ENCODE data around the gene SDC4.
"Not testable (repeated sequence)": the region's sequence is repeated elsewhere in the genome, so short reads cannot be mapped to it uniquely, and the experiment has no call there.

Gene SDC4

GRCh38 chr20:45354423-45355208, 6.4 kb upstream of the SDC4 start:
- Histone ChIP-seq H3K27me3 (ENCODE audit: control insufficient read depth in 5 of 5, insufficient read depth in 4 of 5, low read length in 5 of 5) (no peaks in the 10 kb centered on the region), H3K36me3 (ENCODE audit: control insufficient read depth in 5 of 5, insufficient read depth in 5 of 5, low read length in 5 of 5) (no peaks in the 10 kb centered on the region), H3K9ac (ENCODE audit: low read length in 5 of 5) (no peak overlapping the region), H3K27ac (ENCODE audit: low read depth, low read length) (no peak overlapping the region), H3K4me1 (ENCODE audit: control insufficient read depth in 5 of 5, insufficient read depth in 5 of 5, low read length in 5 of 5) (peaks cover 10 to 25% (median 20%) of the 10 kb centered on the region in 5 donors), H3K4me3 (ENCODE audit: low read depth in 1 of 5, low read length in 5 of 5) (no peak overlapping the region), H3K9me3 (ENCODE audit: control insufficient read depth in 5 of 5, low read length in 5 of 5) (no peaks in the 10 kb centered on the region)

- H3K36me3 ChIP-seq (ENCODE audit: control insufficient read depth in 5 of 5, insufficient read depth in 5 of 5, low read length in 5 of 5): no peaks in the 10 kb centered on the region
- no peak overlapping the region for H3K9ac ChIP-seq (ENCODE audit: low read length in 5 of 5)
- H3K9me3 ChIP-seq (ENCODE audit: control insufficient read depth in 5 of 5, low read length in 5 of 5): no peaks in the 10 kb centered on the region
- H3K27ac ChIP-seq (ENCODE audit: low read depth, low read length): no peak overlapping the region
- no peak overlapping the region for H3K4me3 ChIP-seq (ENCODE audit: low read depth in 1 of 5, low read length in 5 of 5)
- peaks cover 8 to 16% (median 12%) of the 10 kb centered on the region in 5 donors for H3K4me1 ChIP-seq (ENCODE audit: control insufficient read depth in 5 of 5, insufficient read depth in 5 of 5, low read length in 5 of 5)
- no peaks in the 10 kb centered on the region for H3K27me3 ChIP-seq (ENCODE audit: control insufficient read depth in 5 of 5, insufficient read depth in 4 of 5, low read length in 5 of 5)
Observed at GRCh38 chr20:45353746-45354145, 5.5 kb upstream of the SDC4 start.

- Histone ChIP-seq H3K27ac (ENCODE audit: low read depth, low read length) (no peak overlapping the region), H3K4me3 (ENCODE audit: low read depth in 1 of 5, low read length in 5 of 5) (no peak overlapping the region), H3K9ac (ENCODE audit: low read length in 5 of 5) (no peak overlapping the region), H3K27me3 (ENCODE audit: control insufficient read depth in 5 of 5, insufficient read depth in 4 of 5, low read length in 5 of 5) (no peaks in the 10 kb centered on the region), H3K4me1 (ENCODE audit: control insufficient read depth in 5 of 5, insufficient read depth in 5 of 5, low read length in 5 of 5) (peaks cover 0 to 13% (median 7%) of the 10 kb centered on the region in 5 donors), H3K9me3 (ENCODE audit: control insufficient read depth in 5 of 5, low read length in 5 of 5) (no peaks in the 10 kb centered on the region), H3K36me3 (ENCODE audit: control insufficient read depth in 5 of 5, insufficient read depth in 5 of 5, low read length in 5 of 5) (no peaks in the 10 kb centered on the region)
Observed at GRCh38 chr20:45352729-45353128, 4.5 kb upstream of the SDC4 start.

GRCh38 chr20:45350795-45351194, 2.6 kb upstream of the SDC4 start:
- not testable (repeated sequence) for H3K9me3 ChIP-seq (ENCODE audit: control insufficient read depth in 5 of 5, low read length in 5 of 5); H3K36me3 ChIP-seq (ENCODE audit: control insufficient read depth in 5 of 5, insufficient read depth in 5 of 5, low read length in 5 of 5); H3K27me3 ChIP-seq (ENCODE audit: control insufficient read depth in 5 of 5, insufficient read depth in 4 of 5, low read length in 5 of 5); H3K4me3 ChIP-seq (ENCODE audit: low read depth in 1 of 5, low read length in 5 of 5); H3K9ac ChIP-seq (ENCODE audit: low read length in 5 of 5); H3K27ac ChIP-seq (ENCODE audit: low read depth, low read length)
- peaks cover 0 to 30% (median 24%) of the 10 kb centered on the region in 5 donors for H3K4me1 ChIP-seq (ENCODE audit: control insufficient read depth in 5 of 5, insufficient read depth in 5 of 5, low read length in 5 of 5)

- no peaks in the 10 kb centered on the region for H3K9me3 ChIP-seq (ENCODE audit: control insufficient read depth in 5 of 5, low read length in 5 of 5)
- H3K9ac ChIP-seq (ENCODE audit: low read length in 5 of 5): no peak overlapping the region
- H3K4me3 ChIP-seq (ENCODE audit: low read depth in 1 of 5, low read length in 5 of 5): no peak overlapping the region
- peak overlapping the region; percentile 13 for H3K27ac ChIP-seq (ENCODE audit: low read depth, low read length)
- no peaks in the 10 kb centered on the region for H3K36me3 ChIP-seq (ENCODE audit: control insufficient read depth in 5 of 5, insufficient read depth in 5 of 5, low read length in 5 of 5)
- no peaks in the 10 kb centered on the region for H3K27me3 ChIP-seq (ENCODE audit: control insufficient read depth in 5 of 5, insufficient read depth in 4 of 5, low read length in 5 of 5)
- H3K4me1 ChIP-seq (ENCODE audit: control insufficient read depth in 5 of 5, insufficient read depth in 5 of 5, low read length in 5 of 5): peaks cover 2 to 36% (median 28%) of the 10 kb centered on the region in 5 donors
Observed at GRCh38 chr20:45350217-45350616, 2.0 kb upstream of the SDC4 start.

GRCh38 chr20:45347297-45347935, 808 bp downstream of the SDC4 start:
- H3K9ac ChIP-seq (ENCODE audit: low read length in 5 of 5): peak overlapping the region; percentile 73 to 90 (median 77)
- peaks cover 12 to 64% (median 55%) of the 10 kb centered on the region in 5 donors for H3K4me1 ChIP-seq (ENCODE audit: control insufficient read depth in 5 of 5, insufficient read depth in 5 of 5, low read length in 5 of 5)
- peak overlapping the region; percentile 92 for H3K27ac ChIP-seq (ENCODE audit: low read depth, low read length)
- H3K36me3 ChIP-seq (ENCODE audit: control insufficient read depth in 5 of 5, insufficient read depth in 5 of 5, low read length in 5 of 5): no peaks in the 10 kb centered on the region
- H3K4me3 ChIP-seq (ENCODE audit: low read depth in 1 of 5, low read length in 5 of 5): peak overlapping the region; percentile 71 to 87 (median 79)
- H3K27me3 ChIP-seq (ENCODE audit: control insufficient read depth in 5 of 5, insufficient read depth in 4 of 5, low read length in 5 of 5): no peaks in the 10 kb centered on the region
- no peaks in the 10 kb centered on the region for H3K9me3 ChIP-seq (ENCODE audit: control insufficient read depth in 5 of 5, low read length in 5 of 5)

- peak overlapping the region; percentile 92 for H3K27ac ChIP-seq (ENCODE audit: low read depth, low read length)
- H3K4me1 ChIP-seq (ENCODE audit: control insufficient read depth in 5 of 5, insufficient read depth in 5 of 5, low read length in 5 of 5): peaks cover 15 to 70% (median 61%) of the 10 kb centered on the region in 5 donors
- H3K9me3 ChIP-seq (ENCODE audit: control insufficient read depth in 5 of 5, low read length in 5 of 5): no peaks in the 10 kb centered on the region
- peak overlapping the region in 4 of 5 donors; percentile 21 to 90 (median 79) for H3K9ac ChIP-seq (ENCODE audit: low read length in 5 of 5)
- H3K4me3 ChIP-seq (ENCODE audit: low read depth in 1 of 5, low read length in 5 of 5): peak overlapping the region; percentile 71 to 87 (median 79)
- no peaks in the 10 kb centered on the region for H3K27me3 ChIP-seq (ENCODE audit: control insufficient read depth in 5 of 5, insufficient read depth in 4 of 5, low read length in 5 of 5)
- H3K36me3 ChIP-seq (ENCODE audit: control insufficient read depth in 5 of 5, insufficient read depth in 5 of 5, low read length in 5 of 5): no peaks in the 10 kb centered on the region
Observed at GRCh38 chr20:45346851-45347250, 1.4 kb downstream of the SDC4 start.

GRCh38 chr20:45346291-45346718, 1.9 kb downstream of the SDC4 start:
- H3K4me3 ChIP-seq (ENCODE audit: low read depth in 1 of 5, low read length in 5 of 5): peak overlapping the region; percentile 0 to 87 (median 79)
- peaks cover 20 to 75% (median 64%) of the 10 kb centered on the region in 5 donors for H3K4me1 ChIP-seq (ENCODE audit: control insufficient read depth in 5 of 5, insufficient read depth in 5 of 5, low read length in 5 of 5)

GRCh38 chr20:45345104-45345936, 2.9 kb downstream of the SDC4 start:
- H3K9me3 ChIP-seq (ENCODE audit: control insufficient read depth in 5 of 5, low read length in 5 of 5): no peaks in the 10 kb centered on the region
- peak overlapping the region; percentile 92 for H3K27ac ChIP-seq (ENCODE audit: low read depth, low read length)
- H3K9ac ChIP-seq (ENCODE audit: low read length in 5 of 5): peak overlapping the region; percentile 19 to 59 (median 43)
- peak overlapping the region in 4 of 5 donors; percentile 4 to 86 (median 28) for H3K4me3 ChIP-seq (ENCODE audit: low read depth in 1 of 5, low read length in 5 of 5)
- H3K27me3 ChIP-seq (ENCODE audit: control insufficient read depth in 5 of 5, insufficient read depth in 4 of 5, low read length in 5 of 5): no peaks in the 10 kb centered on the region
- H3K4me1 ChIP-seq (ENCODE audit: control insufficient read depth in 5 of 5, insufficient read depth in 5 of 5, low read length in 5 of 5): peaks cover 20 to 77% (median 72%) of the 10 kb centered on the region in 5 donors
- peaks cover 0 to 6% (median 4%) of the 10 kb centered on the region in 5 donors for H3K36me3 ChIP-seq (ENCODE audit: control insufficient read depth in 5 of 5, insufficient read depth in 5 of 5, low read length in 5 of 5)

More at GRCh38 chr20:45346291-45346718, 1.9 kb downstream of the SDC4 start:
- no peaks in the 10 kb centered on the region for H3K27me3 ChIP-seq (ENCODE audit: control insufficient read depth in 5 of 5, insufficient read depth in 4 of 5, low read length in 5 of 5)
- H3K36me3 ChIP-seq (ENCODE audit: control insufficient read depth in 5 of 5, insufficient read depth in 5 of 5, low read length in 5 of 5): no peaks in the 10 kb centered on the region
- peak overlapping the region in 2 of 5 donors; percentile 28 to 41 for H3K9ac ChIP-seq (ENCODE audit: low read length in 5 of 5)
- H3K27ac ChIP-seq (ENCODE audit: low read depth, low read length): peak overlapping the region; percentile 92
- H3K9me3 ChIP-seq (ENCODE audit: control insufficient read depth in 5 of 5, low read length in 5 of 5): no peaks in the 10 kb centered on the region
